ENCODE data around the gene NYNRIN.
"Not testable (repeated sequence)": the region's sequence is repeated elsewhere in the genome, so short reads cannot be mapped to it uniquely, and the experiment has no call there.

The NYNRIN gene

GRCh38 chr14:24369907-24370687 lies 28.7 kb upstream of the NYNRIN start:
- no peak for DNase-seq (ENCODE audit: low read depth in 2 of 2, low spot score in 1 of 2)

DNA sequence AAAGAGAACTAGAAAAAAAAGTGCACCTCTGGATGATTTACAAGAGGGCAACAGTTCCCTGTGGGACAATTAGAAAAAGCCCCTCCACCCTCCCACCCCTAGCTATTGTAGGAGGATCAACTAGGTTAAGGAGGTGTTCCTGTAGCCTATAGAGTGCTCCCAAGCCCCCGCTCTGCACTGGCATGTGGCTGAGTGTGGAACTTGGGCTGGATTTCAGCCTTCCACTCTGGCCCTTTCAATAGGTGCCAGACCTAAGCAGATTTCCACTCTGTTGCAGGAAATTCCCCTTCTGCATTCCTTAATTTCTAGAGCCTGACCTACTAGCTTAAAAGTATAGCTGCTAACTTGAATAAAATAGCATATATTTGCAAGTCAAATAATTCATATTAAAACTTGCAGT lies 28.1 kb upstream of the NYNRIN start:
- no peak for DNase-seq (ENCODE audit: low read depth in 2 of 2, low spot score in 1 of 2)

- DNase-seq (ENCODE audit: low read depth in 2 of 2, low spot score in 1 of 2): not testable (repeated sequence)
These were observed 27.2 kb upstream of the NYNRIN start for GRCh38 chr14:24371605-24372004.

- DNase-seq (ENCODE audit: low read depth in 2 of 2, low spot score in 1 of 2): no peak
These were observed 25.9 kb upstream of the NYNRIN start for GRCh38 chr14:24372701-24373416.

- DNase-seq (ENCODE audit: low read depth in 2 of 2, low spot score in 1 of 2): no peak
These were observed 22.2 kb upstream of the NYNRIN start for GRCh38 chr14:24376448-24377070.

GRCh38 chr14:24377126-24377525 lies 21.7 kb upstream of the NYNRIN start:
- no peak for DNase-seq (ENCODE audit: low read depth in 2 of 2, low spot score in 1 of 2)

GRCh38 chr14:24377657-24378056 lies 21.1 kb upstream of the NYNRIN start:
- DNase-seq (ENCODE audit: low read depth in 2 of 2, low spot score in 1 of 2): no peak

DNA sequence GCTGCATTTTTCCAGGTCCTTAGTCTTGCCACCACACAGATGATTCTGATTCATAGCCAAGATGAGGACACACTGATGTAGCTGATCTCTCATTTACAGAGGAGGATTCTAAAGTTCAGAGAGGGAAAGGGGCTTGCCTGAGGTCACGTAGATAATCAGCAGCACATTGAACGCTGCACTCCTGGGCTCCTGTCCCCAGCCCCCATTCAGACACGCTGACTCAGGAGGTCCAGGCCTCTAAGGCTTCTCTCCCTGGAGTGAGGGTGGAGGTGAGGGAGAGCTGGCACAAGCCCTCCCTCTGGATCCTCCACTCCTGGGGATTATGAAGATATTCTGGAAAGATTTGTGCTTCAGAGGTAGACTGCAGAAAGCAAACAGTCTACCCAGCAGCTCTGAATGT lies 20.5 kb upstream of the NYNRIN start:
- no peak for DNase-seq (ENCODE audit: low read depth in 2 of 2, low spot score in 1 of 2)

- DNase-seq (ENCODE audit: low read depth in 2 of 2, low spot score in 1 of 2): no peak
These were observed 19.6 kb upstream of the NYNRIN start for GRCh38 chr14:24378981-24379906.

GRCh38 chr14:24379907-24380730 lies 18.7 kb upstream of the NYNRIN start:
- DNase-seq (ENCODE audit: low read depth in 2 of 2, low spot score in 1 of 2): no peak

GRCh38 chr14:24381363-24382063 lies 17.3 kb upstream of the NYNRIN start:
- no peak for DNase-seq (ENCODE audit: low read depth in 2 of 2, low spot score in 1 of 2)

GRCh38 chr14:24382064-24382371 lies 16.8 kb upstream of the NYNRIN start:
- DNase-seq (ENCODE audit: low read depth in 2 of 2, low spot score in 1 of 2): no peak

DNA sequence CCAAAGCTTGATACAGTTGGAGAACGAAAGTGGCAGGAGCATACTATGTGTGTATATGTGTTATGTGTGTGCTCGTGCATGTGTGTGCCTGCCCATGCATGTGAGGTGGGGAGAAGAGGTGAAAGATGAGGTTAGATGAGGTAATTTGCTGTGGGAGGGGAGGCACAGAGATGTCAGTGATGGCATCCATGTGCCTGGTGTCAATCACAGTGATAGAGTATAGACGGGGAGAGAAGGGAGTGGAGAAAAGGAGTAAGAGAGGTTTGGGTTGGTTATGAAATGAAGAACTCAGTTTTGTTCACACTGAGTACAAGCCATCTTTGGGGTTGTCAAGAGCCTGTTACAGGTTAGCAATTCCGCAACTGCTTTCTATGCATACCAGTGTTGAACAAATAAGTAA lies 14.6 kb upstream of the NYNRIN start:
- no peak for DNase-seq (ENCODE audit: low read depth in 2 of 2, low spot score in 1 of 2)

DNA sequence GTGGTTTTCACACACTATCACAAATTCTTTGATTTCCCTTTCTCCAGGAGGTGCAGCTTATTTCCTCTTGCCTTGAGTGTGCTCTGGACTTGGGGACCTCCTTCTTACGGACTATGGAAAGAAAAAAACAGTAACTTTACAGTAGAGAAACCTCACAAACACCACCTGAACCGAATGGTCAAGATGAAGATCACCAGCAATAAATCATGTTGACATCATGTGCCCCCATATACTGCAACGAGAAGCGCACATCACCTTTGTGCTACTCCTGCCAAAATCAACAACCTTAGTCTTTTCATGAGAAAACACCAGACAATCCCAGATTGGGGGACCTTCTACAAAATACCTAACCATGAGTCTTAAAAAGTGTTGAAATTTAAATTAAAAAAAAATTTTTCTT lies 13.3 kb upstream of the NYNRIN start:
- no peak for DNase-seq (ENCODE audit: low read depth in 2 of 2, low spot score in 1 of 2)

DNA sequence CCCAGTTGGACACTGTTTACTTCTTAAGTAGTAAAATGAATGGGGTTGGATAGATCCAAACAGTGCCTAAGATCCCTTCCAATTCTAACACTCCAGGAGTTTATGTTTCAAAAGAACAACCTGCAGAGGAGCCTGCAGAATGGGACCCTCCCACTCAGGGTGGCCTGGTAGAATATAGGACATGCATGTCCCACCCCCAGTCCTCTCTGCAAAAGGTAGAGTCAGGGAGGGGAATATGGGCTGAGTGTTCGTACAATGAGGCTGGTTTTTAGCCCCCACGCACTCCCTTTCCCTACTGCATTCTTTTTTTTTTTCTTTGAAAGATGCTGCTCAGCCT lies 11.8 kb upstream of the NYNRIN start:
- no peak for DNase-seq (ENCODE audit: low read depth in 2 of 2, low spot score in 1 of 2)

DNA sequence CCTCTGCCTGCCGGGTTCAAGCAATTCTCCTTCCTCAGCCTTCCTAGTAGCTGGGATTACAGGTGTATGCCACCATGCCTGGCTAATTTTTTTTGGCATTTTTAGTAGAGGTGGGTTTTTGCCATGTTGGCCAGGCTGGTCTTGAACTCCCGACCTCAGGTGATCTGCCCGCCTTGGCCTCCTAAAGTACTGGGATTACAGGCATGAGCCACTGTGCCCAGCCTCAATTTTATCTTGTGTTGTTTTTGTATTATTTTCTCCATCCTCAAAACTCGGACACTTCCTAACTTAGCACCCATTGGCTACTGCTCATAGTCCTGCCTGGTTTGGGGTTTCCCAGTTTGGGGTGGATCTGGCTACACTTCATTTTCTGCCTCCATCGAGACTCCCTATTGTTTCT lies 11.2 kb upstream of the NYNRIN start:
- DNase-seq (ENCODE audit: low read depth in 2 of 2, low spot score in 1 of 2): not testable (repeated sequence)

- DNase-seq (ENCODE audit: low read depth in 2 of 2, low spot score in 1 of 2): no peak
These were observed 10.2 kb upstream of the NYNRIN start for GRCh38 chr14:24388474-24389179.

DNA sequence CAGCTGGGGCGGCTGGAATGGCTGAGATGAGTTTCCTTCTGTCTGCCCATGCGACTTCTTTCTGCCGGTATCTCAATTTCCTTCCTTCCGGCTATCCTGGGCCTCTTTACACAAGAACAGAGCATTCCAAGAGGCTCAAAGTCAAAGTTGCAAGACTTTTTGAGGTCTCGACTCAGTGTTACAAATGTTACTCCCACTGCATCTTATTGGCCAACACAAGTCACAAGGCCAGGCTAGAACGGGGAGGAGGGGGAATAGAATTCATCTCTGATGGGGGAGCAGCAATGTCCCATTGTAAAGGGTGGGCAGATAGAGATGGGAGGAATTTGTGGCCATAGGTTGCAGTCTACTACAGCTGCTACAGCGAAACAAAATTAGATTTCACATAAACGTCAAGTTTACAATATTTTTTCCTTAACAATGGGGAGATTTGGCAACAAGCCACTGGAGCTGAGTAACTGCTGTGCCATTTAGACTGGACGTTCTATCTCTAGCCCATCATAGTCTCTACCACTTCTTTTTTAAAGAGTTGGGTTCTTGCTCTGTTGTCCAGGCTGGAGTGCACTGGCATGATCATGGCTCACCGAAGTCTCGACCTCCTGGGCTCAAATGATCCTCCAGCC lies 9.5 kb upstream of the NYNRIN start:
- no peak for DNase-seq (ENCODE audit: low read depth in 2 of 2, low spot score in 1 of 2)

All from stimulated activated CD8-positive, alpha-beta memory T cell treated with anti-CD3 and anti-CD28 coated beads, Interleukin-4, amount 100 ng/mL, for 4 hours (primary cell).